Hepatic stellate cell (primary cell): Measurements from ENCODE around the gene LCAT.

Experiments
- DNase-seq: peaks from one replicate; pipeline ENCODE4 v3.0.0; 2011; ENCODE audit warnings: low spot score

The LCAT gene

DNA sequence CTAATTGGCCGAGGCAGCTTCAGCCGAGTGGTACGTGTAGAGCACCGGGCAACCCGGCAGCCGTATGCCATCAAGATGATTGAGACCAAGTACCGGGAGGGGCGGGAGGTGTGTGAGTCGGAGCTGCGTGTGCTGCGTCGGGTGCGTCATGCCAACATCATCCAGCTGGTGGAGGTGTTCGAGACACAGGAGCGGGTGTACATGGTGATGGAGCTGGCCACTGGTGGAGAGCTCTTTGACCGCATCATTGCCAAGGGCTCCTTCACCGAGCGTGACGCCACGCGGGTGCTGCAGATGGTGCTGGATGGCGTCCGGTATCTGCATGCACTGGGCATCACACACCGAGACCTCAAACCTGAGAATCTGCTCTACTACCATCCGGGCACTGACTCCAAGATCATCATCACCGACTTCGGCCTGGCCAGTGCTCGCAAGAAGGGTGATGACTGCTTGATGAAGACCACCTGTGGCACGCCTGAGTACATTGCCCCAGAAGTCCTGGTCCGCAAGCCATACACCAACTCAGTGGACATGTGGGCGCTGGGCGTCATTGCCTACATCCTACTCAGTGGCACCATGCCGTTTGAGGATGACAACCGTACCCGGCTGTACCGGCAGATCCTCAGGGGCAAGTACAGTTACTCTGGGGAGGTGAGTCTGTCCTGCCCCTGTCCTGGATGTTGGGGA is 34.7 kb downstream of the LCAT start:
- DNase-seq = no peak

DNA sequence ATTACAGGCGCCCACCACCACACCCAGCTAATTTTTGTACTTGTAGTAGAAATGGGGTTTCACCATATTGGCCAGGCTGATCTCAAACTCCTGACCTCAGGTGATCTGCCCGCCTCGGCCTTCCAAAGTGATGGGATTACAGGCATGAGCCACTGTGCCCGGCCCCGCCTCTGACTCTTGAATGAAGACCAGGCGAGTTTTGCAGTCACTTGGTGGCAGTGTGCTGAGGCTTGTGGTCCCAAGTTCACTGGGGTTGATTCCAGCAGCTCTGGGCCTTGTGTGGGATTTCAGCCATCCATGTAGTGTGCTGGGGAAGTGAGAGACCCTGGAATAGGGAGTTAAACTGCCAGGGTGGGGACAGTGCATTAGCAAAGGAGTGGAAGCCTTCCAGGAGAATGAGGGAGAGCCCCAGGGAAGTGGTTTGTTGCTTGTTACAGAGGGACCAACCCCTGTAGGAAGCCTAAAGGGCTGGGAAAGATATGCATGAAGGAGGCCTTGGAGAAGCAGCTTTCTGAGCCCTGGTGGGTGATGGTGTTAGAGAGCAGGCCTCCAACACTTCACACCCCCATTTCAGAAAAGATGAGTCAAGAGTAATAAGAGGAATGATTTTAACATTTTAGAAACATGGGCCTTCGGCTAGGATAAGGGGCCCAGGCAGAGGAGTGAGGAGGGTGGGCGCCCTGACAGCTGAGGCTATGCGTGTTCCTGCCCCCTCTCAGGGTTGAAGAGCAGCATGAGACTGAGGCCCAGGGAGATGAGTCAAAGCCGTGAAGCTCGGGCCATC is 36.3 kb downstream of the LCAT start:
- no peak for DNase-seq

DNA sequence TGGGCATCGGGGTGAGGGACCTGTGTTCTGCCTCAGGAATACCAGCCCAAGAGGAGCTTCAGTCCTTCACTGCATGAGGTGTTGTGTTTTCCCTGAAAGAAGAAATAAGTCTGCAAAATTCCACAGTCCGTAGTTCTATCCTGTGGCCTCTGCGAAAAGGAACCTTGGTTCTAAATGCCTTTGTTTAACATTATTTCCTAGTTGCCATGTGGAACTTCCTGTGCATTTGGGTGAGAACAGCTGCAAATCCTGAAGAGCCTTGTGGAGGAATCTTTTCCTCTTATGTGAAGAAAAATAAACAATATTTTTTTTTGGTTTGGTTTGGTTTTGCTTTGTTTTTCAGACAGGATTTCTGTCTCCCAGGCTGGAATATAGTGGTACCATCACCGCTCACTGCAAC is 41.1 kb downstream of the LCAT start:
- no peak for DNase-seq

DNA sequence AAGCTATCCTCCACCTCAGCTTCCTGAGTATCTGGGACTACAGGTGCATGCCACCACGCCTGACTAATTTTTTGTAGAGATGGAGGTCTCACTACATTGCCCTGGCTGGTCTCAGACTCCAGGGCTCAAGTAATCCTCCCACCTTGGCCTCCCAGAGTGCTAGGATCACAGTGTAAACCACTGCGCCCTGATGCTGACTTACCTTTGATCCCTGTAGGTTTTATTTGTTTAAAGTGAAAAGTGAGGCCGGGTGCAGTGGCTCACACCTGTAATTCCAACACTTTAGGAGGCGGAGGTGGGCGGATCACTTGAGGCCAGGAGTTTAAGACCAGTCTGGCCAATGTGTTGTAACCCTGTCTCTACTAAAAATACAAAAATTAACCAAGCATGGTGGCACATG is 42.2 kb downstream of the LCAT start:
- DNase-seq = no peak

DNA sequence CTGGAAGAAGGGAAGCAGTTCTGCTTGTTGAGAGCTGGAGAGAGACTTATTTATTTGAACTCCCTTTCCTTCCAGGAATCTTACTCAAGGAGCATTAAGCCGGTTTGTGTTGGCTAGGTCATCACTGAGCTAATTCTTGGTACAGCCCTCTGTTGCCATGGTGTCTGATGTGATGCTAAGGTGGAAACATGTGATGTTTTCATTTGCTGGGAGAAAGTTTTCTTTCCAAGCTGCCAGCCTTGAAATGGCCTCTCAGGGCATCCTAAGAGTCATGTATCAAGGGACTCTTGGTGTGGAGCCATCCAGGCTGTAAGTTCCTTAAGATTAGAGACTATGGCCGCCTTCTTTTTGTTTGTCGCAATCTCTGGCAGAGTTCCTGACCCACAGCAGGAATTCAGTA is 46.7 kb downstream of the LCAT start:
- no peak for DNase-seq

DNA sequence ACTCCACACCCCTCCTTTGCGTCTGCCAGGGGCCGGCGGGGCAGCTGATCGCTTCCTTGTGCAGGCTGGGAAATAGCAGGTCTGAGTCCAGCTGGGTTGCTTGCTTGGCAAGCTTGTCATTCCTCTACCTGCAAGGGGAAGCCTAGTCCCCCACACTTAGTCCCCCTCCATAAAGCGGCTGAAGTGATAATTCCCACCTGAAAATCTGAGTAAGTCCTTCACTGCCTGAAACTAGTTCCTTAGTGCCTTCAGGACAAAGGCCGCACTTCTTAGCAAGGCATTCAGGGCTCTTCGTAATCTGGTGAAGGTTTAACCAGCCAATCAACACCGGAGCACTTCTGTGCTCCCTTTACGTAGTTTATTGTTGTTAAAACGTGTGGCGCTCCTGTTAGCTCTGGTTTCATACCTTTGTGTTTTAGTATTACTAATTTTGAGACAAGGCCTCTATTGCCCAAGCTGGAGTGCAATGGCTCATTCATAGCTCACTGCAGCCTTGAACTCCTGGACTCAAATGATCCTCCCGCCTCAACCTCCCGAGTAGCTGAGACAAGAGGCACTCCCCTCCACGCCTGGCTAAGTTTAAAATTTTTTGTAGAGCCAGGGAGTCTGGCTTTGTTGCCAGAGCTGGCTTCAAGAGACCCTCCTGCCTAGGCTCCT is 50.0 kb downstream of the LCAT start:
- DNase-seq = no peak

DNA sequence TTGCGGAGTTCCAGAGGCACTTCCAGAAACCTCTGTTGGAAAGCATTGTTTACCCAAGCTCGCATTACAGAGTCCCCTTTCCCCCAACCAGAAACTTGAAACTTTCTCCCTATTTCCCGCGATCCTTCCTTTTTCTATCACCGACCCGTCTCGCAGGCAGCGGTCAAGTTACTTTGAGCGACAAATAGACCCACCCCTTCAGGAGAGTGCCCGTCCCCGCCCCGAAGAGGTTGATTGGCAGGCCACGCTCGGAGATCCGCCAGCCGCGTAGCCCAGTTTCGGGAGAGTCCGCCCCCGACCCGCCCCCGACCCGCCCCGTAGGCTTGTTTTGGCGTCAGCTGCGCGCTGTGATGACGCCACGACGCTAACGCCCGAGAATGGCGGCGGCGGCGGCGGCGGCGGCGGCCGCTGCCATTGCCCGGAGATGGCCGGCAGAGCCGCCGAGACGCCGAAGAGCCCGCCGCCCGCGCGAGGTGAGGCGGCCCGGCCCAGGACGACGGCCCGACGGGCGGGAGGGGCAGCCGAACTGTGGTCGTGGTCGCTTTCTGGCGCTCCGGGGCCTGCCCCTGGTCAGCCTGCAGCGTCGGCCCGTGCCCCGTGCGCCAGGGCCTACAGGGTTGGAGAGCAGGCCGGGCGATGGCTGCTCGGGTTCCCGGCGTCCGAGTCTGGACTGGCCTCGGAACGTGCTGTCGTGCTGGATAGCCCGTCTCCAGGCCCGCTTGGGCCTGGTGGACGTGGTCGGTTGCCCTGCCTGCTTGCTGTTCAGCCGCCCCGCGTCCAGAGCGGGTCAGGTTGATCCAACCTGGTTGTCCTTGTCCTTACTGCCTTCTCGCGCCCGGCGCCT is 50.8 kb downstream of the LCAT start, which contains the start of gene PSKH1:
PSKH1 (plus strand) TSS at position 356 of the 844 bp plus-strand sequence. CDS start 15,496 bp downstream, outside the sequence.
- DNase-seq = peak; percentile 99

DNA sequence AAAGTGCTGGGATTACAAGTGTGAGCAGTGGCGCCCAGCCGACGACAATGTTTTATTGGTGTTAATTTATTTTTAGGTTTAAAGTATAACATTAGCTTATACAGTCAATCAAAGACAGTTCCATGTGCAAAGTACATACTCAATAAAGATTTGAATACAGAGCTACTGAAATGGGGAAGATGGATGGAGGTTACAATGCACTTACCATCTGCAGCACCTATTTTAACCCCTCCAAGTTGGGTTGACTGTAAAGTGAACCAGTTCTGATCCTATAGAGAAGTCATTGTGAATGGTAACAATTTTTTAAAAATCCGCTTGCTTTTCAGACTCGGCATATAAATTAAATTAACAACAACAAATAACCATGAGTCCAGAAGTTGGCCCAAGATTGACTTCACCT is 51.5 kb downstream of the LCAT start:
- no peak for DNase-seq
